ENCODE data around the gene METRNL. TPM values are rescaled to one million over a fixed set of nuclear protein-coding genes. Genes with fewer than 3 reads are reported as not detected.

The METRNL gene
- total RNA-seq, 1 experiment from 2014 or later = 29.0 TPM

- CTCF ChIA-PET = interaction anchor here (1.2 kb wide), 1 partner anchor 59 kb away, joined by 4 read pairs; no protein-coding TSS in a partner anchor
- peaks cover 12% of the 10 kb centered on the region for H3K36me3 Mint-ChIP-seq (ENCODE audit: insufficient read depth, unreplicated experiment)
- no peak overlapping the region for H3K27ac Mint-ChIP-seq (ENCODE audit: unreplicated experiment)
- H3K27me3 Mint-ChIP-seq (ENCODE audit: unreplicated experiment) = peaks cover 35% of the 10 kb centered on the region
- H3K4me1 Mint-ChIP-seq (ENCODE audit: low read depth, unreplicated experiment) = peaks cover 26% of the 10 kb centered on the region
- TF ChIP-seq CTCF (IDR thresholded peaks at IDR 0.05; ENCODE audit: unreplicated experiment) = no peak
- H3K9me3 Mint-ChIP-seq (ENCODE audit: low read depth, unreplicated experiment) = no peaks in the 10 kb centered on the region
- peak; percentile 80 for DNase-seq
- intact Hi-C loops (cut with micrococcal nuclease; ENCODE audit: unreplicated experiment) = no loop called here
- peak overlapping the region; percentile 55 for H3K4me3 Mint-ChIP-seq (ENCODE audit: low read depth, unreplicated experiment)
- BruUV-seq (replicated peaks) = no TSS peak
Measured at GRCh38 chr17:83073389-83074063, 5.9 kb upstream of the METRNL start.

GRCh38 chr17:83074486-83075223 is 4.8 kb upstream of the METRNL start:
- TF ChIP-seq CTCF (IDR thresholded peaks at IDR 0.05; ENCODE audit: unreplicated experiment) = no peak
- Mint-ChIP-seq H3K36me3 (ENCODE audit: insufficient read depth, unreplicated experiment) (peaks cover 21% of the 10 kb centered on the region), H3K4me1 (ENCODE audit: low read depth, unreplicated experiment) (peaks cover 26% of the 10 kb centered on the region), H3K27me3 (ENCODE audit: unreplicated experiment) (peaks cover 28% of the 10 kb centered on the region), H3K4me3 (ENCODE audit: low read depth, unreplicated experiment) (no peak overlapping the region), H3K9me3 (ENCODE audit: low read depth, unreplicated experiment) (no peaks in the 10 kb centered on the region), H3K27ac (ENCODE audit: unreplicated experiment) (no peak overlapping the region)
- CTCF ChIA-PET = interaction anchor here (0.6 kb wide), 1 partner anchor 1737 kb away, joined by 3 read pairs; no protein-coding TSS in a partner anchor
- no TSS peak for BruUV-seq (replicated peaks)
- intact Hi-C loops (cut with micrococcal nuclease; ENCODE audit: unreplicated experiment) = no loop called here
- DNase-seq = no peak

GRCh38 chr17:83075270-83075880 is 4.0 kb upstream of the METRNL start:
- CTCF ChIA-PET = no interaction called here
- Mint-ChIP-seq H3K9me3 (ENCODE audit: low read depth, unreplicated experiment) (no peaks in the 10 kb centered on the region), H3K27me3 (ENCODE audit: unreplicated experiment) (peaks cover 23% of the 10 kb centered on the region), H3K4me1 (ENCODE audit: low read depth, unreplicated experiment) (peaks cover 26% of the 10 kb centered on the region), H3K27ac (ENCODE audit: unreplicated experiment) (no peak overlapping the region), H3K36me3 (ENCODE audit: insufficient read depth, unreplicated experiment) (peaks cover 21% of the 10 kb centered on the region), H3K4me3 (ENCODE audit: low read depth, unreplicated experiment) (no peak overlapping the region)
- intact Hi-C loops (cut with micrococcal nuclease; ENCODE audit: unreplicated experiment) = no loop called here
- no TSS peak for BruUV-seq (replicated peaks)
- no peak for TF ChIP-seq CTCF (IDR thresholded peaks at IDR 0.05; ENCODE audit: unreplicated experiment)
- DNase-seq = no peak

- H3K4me3 Mint-ChIP-seq (ENCODE audit: low read depth, unreplicated experiment) = no peak overlapping the region
- CTCF ChIA-PET = no interaction called here
Measured at GRCh38 chr17:83076938-83077337, 2.5 kb upstream of the METRNL start.

More at GRCh38 chr17:83076938-83077337, 2.5 kb upstream of the METRNL start:
- Mint-ChIP-seq H3K9me3 (ENCODE audit: low read depth, unreplicated experiment) (no peaks in the 10 kb centered on the region), H3K4me1 (ENCODE audit: low read depth, unreplicated experiment) (peaks cover 28% of the 10 kb centered on the region), H3K36me3 (ENCODE audit: insufficient read depth, unreplicated experiment) (peaks cover 30% of the 10 kb centered on the region), H3K27ac (ENCODE audit: unreplicated experiment) (no peak overlapping the region), H3K27me3 (ENCODE audit: unreplicated experiment) (peaks cover 23% of the 10 kb centered on the region)
- intact Hi-C loops (cut with micrococcal nuclease; ENCODE audit: unreplicated experiment) = no loop called here
- no TSS peak for BruUV-seq (replicated peaks)
- no peak for DNase-seq
- TF ChIP-seq CTCF (IDR thresholded peaks at IDR 0.05; ENCODE audit: unreplicated experiment) = no peak

All from Calu3 (cell line).